ENCODE data around the gene PAK4.

DNA sequence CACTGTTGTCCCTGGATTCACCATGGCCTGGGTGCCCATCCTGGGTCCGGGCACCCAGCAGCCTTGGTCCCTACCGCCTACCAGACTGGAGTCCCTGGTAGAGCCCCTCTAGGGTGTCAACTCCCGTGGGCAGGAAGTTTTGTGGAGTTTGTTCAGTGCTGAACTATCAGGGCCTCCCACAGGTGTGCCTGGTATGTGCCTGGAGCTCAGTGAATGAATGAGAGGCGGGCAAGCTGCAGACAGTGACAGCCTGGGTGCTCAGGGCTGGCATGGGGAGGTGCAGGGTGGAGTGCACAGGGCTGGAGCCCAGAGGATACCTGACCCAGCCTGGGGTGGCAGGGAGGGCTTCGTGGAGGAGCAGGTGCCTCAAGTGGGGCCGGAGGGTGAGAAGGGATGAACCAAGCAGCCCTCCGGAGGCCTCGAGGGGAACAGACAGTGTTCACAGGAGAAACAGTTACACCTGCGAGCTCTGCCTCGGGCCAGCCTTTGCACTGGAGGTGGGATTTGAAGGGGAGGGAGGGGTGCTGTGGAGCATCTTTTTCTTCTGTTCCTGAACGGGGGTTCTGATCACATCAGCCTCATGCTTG, 29.6 kb downstream of the PAK4 start:
- TF ChIP-seq, protein P1, sequence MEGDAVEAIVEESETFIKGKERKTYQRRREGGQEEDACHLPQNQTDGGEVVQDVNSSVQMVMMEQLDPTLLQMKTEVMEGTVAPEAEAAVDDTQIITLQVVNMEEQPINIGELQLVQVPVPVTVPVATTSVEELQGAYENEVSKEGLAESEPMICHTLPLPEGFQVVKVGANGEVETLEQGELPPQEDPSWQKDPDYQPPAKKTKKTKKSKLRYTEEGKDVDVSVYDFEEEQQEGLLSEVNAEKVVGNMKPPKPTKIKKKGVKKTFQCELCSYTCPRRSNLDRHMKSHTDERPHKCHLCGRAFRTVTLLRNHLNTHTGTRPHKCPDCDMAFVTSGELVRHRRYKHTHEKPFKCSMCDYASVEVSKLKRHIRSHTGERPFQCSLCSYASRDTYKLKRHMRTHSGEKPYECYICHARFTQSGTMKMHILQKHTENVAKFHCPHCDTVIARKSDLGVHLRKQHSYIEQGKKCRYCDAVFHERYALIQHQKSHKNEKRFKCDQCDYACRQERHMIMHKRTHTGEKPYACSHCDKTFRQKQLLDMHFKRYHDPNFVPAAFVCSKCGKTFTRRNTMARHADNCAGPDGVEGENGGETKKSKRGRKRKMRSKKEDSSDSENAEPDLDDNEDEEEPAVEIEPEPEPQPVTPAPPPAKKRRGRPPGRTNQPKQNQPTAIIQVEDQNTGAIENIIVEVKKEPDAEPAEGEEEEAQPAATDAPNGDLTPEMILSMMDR (IDR thresholded peaks at IDR 0.05; ENCODE audit: poor library complexity) = no peak
- TF ChIP-seq EZH2 (IDR thresholded peaks at IDR 0.05; ENCODE audit: borderline replicate concordance) = no peak
- TF ChIP-seq EZH2phosphoT487 (IDR thresholded peaks at IDR 0.05; ENCODE audit: low read depth, severe bottlenecking, unreplicated experiment) = no peak
